Osteoblast (primary cell): ENCODE data around the gene TSPO2. TPM values are rescaled to one million over a fixed set of nuclear protein-coding genes. Genes with fewer than 3 reads are reported as not detected.

Source experiments
- DNase-seq: peaks from one replicate; pipeline ENCODE4 v3.0.0; 2011; ENCODE audit warnings: low spot score, mixed read lengths; ENCODE audit not compliant: insufficient read length; ENCODE audit errors: missing footprints
- H2AFZ ChIP-seq: 2 replicates; pipeline ENCODE4 v1.6.0; 2011; ENCODE audit warnings: mild to moderate bottlenecking, low read length
- H3K27ac ChIP-seq: 2 replicates; pipeline ENCODE4 v1.5.1; 2011; ENCODE audit warnings: mild to moderate bottlenecking, low read depth, low read length, moderate library complexity
- H3K27me3 ChIP-seq: 2 replicates; pipeline ENCODE4 v1.6.0; 2012; ENCODE audit warnings: mild to moderate bottlenecking, control low read depth, inconsistent platforms, low read length, moderate library complexity; ENCODE audit not compliant: insufficient read depth
- H3K36me3 ChIP-seq: 2 replicates; pipeline ENCODE4 v1.5.1; 2011; ENCODE audit warnings: mild to moderate bottlenecking, low read length, control low read depth, moderate library complexity; ENCODE audit not compliant: insufficient read depth
- H3K4me1 ChIP-seq: 2 replicates; pipeline ENCODE4 v1.5.1; 2011; ENCODE audit warnings: mild to moderate bottlenecking, low read length, control low read depth, moderate library complexity; ENCODE audit not compliant: insufficient read depth
- H3K4me2 ChIP-seq: 2 replicates; pipeline ENCODE4 v1.6.0; 2011; ENCODE audit warnings: mild to moderate bottlenecking, low read length; ENCODE audit not compliant: insufficient read depth
- H3K4me3 ChIP-seq: fragments of 200-600 bp; sonication (generic); 3 replicates; pipeline ENCODE4 v1.5.1; 2012; ENCODE audit warnings: mild to moderate bottlenecking, low read length, inconsistent platforms; ENCODE audit not compliant: insufficient read depth
- H3K79me2 ChIP-seq: 2 replicates; pipeline ENCODE4 v1.6.0; 2012; ENCODE audit warnings: mild to moderate bottlenecking, low read length, control low read depth, inconsistent platforms; ENCODE audit not compliant: insufficient read depth
- H3K9me3 ChIP-seq: 2 replicates; pipeline ENCODE4 v1.5.1; 2011; ENCODE audit warnings: low read depth, low read length, control low read depth
- H4K20me1 ChIP-seq: 2 replicates; pipeline ENCODE4 v1.6.0; 2012; ENCODE audit warnings: mild to moderate bottlenecking, low read length, control low read depth; ENCODE audit not compliant: insufficient read depth
- total RNA-seq: library from RNA; depleted of rRNA; stranded (reverse); fragments of >200 nt; gene quantifications from 2 replicates; pipeline ENCODE4 v1.2.3, GENCODE V29; 2012
- TF ChIP-seq, protein P1 (sequence below): IDR thresholded peaks from 2 replicates; pipeline ENCODE4 v1.5.1; 2011; ENCODE audit warnings: mild to moderate bottlenecking, low read depth, low read length, moderate library complexity; ENCODE audit errors: extremely low read depth

Gene TSPO2
- total RNA-seq, 1 donor, result not detected

DNA sequence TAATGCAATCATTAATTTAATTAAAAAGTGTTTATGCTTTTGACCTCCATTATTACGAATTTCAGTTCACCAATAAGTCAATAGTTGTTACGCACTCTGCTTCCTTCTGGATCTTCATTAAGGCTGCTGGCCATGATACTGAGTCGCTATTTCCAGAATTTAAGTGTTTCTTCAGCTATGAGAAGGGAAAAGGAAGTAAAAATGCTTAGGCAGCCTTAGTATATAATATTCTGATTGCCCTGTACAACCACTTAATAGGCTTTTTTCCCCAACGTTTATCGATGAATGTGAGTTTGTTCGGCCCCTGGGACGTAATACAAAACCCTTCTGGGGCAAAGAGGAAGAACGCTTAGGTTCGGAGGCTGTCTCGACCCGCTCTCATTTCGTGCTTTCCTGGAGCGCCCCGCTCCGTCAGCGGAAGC lies 29.2 kb downstream of the TSPO2 start:
- Histone ChIP-seq H3K27ac (peak overlapping the region; percentile 94), H3K36me3 (peaks cover 2% of the 10 kb centered on the region), H2AFZ (peak overlapping the region; percentile 95), H3K4me3 (peak overlapping the region; percentile 87), H4K20me1 (peaks cover 7% of the 10 kb centered on the region), H3K4me1 (peaks cover 21% of the 10 kb centered on the region), H3K79me2 (peaks cover 29% of the 10 kb centered on the region), H3K4me2 (peak overlapping the region; percentile 94), H3K9me3 (no peaks in the 10 kb centered on the region), H3K27me3 (no peaks in the 10 kb centered on the region)
- TF ChIP-seq, protein P1, sequence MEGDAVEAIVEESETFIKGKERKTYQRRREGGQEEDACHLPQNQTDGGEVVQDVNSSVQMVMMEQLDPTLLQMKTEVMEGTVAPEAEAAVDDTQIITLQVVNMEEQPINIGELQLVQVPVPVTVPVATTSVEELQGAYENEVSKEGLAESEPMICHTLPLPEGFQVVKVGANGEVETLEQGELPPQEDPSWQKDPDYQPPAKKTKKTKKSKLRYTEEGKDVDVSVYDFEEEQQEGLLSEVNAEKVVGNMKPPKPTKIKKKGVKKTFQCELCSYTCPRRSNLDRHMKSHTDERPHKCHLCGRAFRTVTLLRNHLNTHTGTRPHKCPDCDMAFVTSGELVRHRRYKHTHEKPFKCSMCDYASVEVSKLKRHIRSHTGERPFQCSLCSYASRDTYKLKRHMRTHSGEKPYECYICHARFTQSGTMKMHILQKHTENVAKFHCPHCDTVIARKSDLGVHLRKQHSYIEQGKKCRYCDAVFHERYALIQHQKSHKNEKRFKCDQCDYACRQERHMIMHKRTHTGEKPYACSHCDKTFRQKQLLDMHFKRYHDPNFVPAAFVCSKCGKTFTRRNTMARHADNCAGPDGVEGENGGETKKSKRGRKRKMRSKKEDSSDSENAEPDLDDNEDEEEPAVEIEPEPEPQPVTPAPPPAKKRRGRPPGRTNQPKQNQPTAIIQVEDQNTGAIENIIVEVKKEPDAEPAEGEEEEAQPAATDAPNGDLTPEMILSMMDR, result no peak
- DNase-seq, result peak; percentile 42

DNA sequence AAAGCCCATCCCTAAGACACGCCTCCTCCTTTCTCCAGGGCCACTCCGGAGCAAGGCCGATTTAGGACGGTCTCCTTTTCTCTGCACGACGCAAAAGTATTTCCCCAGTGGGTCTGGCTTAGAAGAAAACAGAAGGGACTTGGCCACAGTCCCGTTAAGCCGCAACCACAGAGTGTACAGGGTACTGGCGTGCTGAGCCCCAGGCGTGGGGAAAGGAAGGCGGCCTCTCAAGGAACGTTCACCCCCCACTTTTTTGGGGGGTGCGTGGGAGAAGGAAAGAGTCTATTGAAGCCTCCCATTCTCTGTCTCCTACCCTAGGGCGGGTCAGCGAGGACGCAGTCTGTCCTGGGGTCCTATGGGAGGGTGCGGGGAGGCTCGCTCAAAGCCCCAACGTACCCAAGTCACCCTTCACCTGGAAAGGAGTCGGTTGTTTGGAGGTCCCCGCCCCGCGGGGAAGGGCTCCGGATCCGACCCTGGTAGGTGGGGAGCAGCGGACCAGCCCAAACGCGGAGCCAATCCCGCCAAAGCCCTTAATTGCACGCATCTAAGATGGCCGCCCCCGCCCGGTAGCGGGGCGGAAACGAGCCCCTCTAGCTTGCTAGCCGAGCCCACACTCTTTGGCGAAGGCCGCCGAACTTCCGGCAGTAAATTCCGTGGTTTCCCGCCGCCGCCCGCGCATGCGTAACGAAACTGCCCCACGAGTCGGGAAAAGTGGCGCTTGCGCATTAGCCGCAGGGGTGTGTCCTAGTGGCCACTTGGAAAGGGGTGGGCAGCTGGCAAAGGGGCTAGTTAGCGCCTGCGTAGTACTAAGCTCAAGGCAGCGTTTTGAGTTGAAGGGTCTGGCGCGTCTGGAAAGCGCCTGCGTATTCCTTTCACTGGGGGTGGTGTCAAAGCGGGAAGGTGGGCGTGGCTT lies 29.9 kb downstream of the TSPO2 start, which contains the start of gene OARD1:
TSS of gene OARD1 (minus strand) at position 434 of the 913 bp plus-strand sequence. CDS start 722 bp downstream, outside the sequence.
- H3K4me3 ChIP-seq, result peak within 1 kb of the TSS; percentile 87
- peaks cover 35% of the 10 kb centered on the region for H3K79me2 ChIP-seq
- H3K27ac ChIP-seq, result peak within 1 kb of the TSS; percentile 94
- H3K4me2 ChIP-seq, result peak within 1 kb of the TSS; percentile 100
- H3K9me3 ChIP-seq, result no peaks in the 10 kb centered on the region
- H3K27me3 ChIP-seq, result no peaks in the 10 kb centered on the region
- peak; percentile 97 for DNase-seq
- TF ChIP-seq, protein P1, result no peak
- H2AFZ ChIP-seq, result peak within 1 kb of the TSS; percentile 95
- H4K20me1 ChIP-seq, result peaks cover 7% of the 10 kb centered on the region
- peaks cover 2% of the 10 kb centered on the region for H3K36me3 ChIP-seq
- peaks cover 21% of the 10 kb centered on the region for H3K4me1 ChIP-seq

DNA sequence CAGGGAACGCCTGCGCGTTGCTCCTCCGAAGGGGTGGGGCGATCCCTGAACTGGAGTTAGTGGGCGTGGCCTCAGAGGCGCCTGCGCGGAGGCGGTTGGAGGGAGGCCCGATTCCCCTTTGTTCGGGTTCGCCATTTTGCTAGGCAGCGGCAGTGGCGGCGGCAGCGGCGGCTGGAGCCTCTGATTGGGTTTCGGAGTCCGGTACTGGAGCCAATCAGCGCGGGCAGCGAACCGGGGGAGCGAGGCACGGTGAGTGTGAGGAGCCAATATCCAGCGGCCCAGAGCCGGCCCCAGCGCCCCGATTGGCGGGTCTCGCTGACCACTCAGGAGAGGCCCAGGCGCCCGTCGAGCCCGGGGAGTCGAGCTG lies 30.6 kb downstream of the TSPO2 start, which contains the start of gene NFYA:
TSS of gene NFYA (plus strand) at position 139 of the 367 bp plus-strand sequence. CDS start 6,116 bp downstream, outside the sequence.
- H3K9me3 ChIP-seq, result no peaks in the 10 kb centered on the region
- H3K36me3 ChIP-seq, result peaks cover 2% of the 10 kb centered on the region
- peaks cover 42% of the 10 kb centered on the region for H3K79me2 ChIP-seq
- TF ChIP-seq, protein P1, result no peak
- H3K4me2 ChIP-seq, result peak within 1 kb of the TSS; percentile 100
- peak within 1 kb of the TSS; percentile 94 for H3K27ac ChIP-seq
- DNase-seq, result peak; percentile 99
- H3K4me3 ChIP-seq, result peak within 1 kb of the TSS; percentile 87
- peaks cover 7% of the 10 kb centered on the region for H4K20me1 ChIP-seq
- H3K4me1 ChIP-seq, result peaks cover 21% of the 10 kb centered on the region
- H2AFZ ChIP-seq, result peak within 1 kb of the TSS; percentile 95
- no peaks in the 10 kb centered on the region for H3K27me3 ChIP-seq
